HG03095 (cell line): ENCODE measurements around the gene KDM5C.
"Not testable (repeated sequence)": the region's sequence is repeated elsewhere in the genome, so short reads cannot be mapped to it uniquely, and the experiment has no call there.

Experiments
- ATAC-seq: cut with Tn5 transposase; IDR thresholded peaks from one replicate; pipeline ENCODE4 v1.9.1; 2021; ENCODE audit warnings: moderate library complexity; ENCODE audit not compliant: unreplicated experiment

The KDM5C gene

GRCh38 chrX:53194308-53194707 is 30.7 kb downstream of the KDM5C start:
- ATAC-seq: no peak

- no peak for ATAC-seq
Observed at GRCh38 chrX:53193093-53193492, 31.9 kb downstream of the KDM5C start.

- no peak for ATAC-seq
Observed at GRCh38 chrX:53190363-53190960, 34.5 kb downstream of the KDM5C start.

GRCh38 chrX:53188763-53189162 is 36.2 kb downstream of the KDM5C start:
- peak; percentile 48 for ATAC-seq

- no peak for ATAC-seq
Observed at GRCh38 chrX:53186351-53186750, 38.7 kb downstream of the KDM5C start.

- ATAC-seq: no peak
Observed at GRCh38 chrX:53184836-53185235, 40.2 kb downstream of the KDM5C start.

GRCh38 chrX:53171356-53171755 is 53.7 kb downstream of the KDM5C start:
- ATAC-seq: no peak

- ATAC-seq: no peak
Observed at GRCh38 chrX:53166103-53166502, 58.9 kb downstream of the KDM5C start.

GRCh38 chrX:53164566-53164965 is 60.4 kb downstream of the KDM5C start:
- not testable (repeated sequence) for ATAC-seq

- no peak for ATAC-seq
Observed at GRCh38 chrX:53163436-53163835, 61.6 kb downstream of the KDM5C start.

- no peak for ATAC-seq
Observed at GRCh38 chrX:53160297-53160983, 64.6 kb downstream of the KDM5C start.

- ATAC-seq: no peak
Observed at GRCh38 chrX:53159184-53159583, 65.8 kb downstream of the KDM5C start.

GRCh38 chrX:53156207-53156596 is 68.8 kb downstream of the KDM5C start:
- ATAC-seq: no peak

GRCh38 chrX:53155512-53156206 is 69.3 kb downstream of the KDM5C start:
- ATAC-seq: no peak

GRCh38 chrX:53153581-53153980 is 71.4 kb downstream of the KDM5C start:
- ATAC-seq: no peak
